Dermis blood vessel endothelial cell (primary cell): ENCODE measurements around the gene CCDC74A. TPM values are rescaled to one million over a fixed set of nuclear protein-coding genes. Genes with fewer than 3 reads are reported as not detected.
"Not testable (repeated sequence)": the region's sequence is repeated elsewhere in the genome, so short reads cannot be mapped to it uniquely, and the experiment has no call there.

Source experiments
- DNase-seq: peaks from one replicate; pipeline ENCODE4 v3.0.0; 2010
- total RNA-seq: library from RNA; depleted of rRNA; stranded (reverse); fragments of >200 nt; gene quantifications from 2 replicates; pipeline ENCODE4 v1.2.3, GENCODE V29; 2014

Gene CCDC74A
- total RNA-seq, 1 donor from 2014 or later = 2.2 TPM

DNA sequence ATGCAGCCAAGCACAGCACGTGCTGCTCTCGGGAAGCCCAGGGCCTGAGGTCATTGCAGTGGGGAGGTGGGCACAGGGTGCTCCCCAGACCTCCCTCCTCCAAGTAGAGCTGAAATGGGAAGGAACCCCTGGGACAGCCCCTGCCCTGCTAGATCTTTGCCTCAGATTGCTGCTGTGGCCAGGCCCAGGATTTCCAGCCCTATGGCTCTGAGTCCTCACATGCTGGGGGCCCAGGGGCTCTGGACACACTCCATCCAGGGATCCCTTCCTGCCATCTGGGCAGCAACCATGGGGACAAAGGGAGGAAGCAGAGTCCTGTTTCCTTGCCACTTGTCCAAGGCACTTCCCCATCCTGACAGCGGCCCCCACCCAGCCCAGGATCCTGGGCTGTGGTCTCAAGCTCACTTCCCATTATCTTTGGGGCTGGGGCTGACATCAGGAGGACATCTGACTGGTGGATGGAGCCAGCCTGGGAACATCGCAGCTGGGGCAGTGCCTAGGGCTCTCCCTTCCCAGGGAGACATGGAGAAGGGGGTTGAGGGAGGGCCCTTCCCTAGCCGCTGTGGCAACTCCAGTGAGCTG, 2.3 kb downstream of the CCDC74A start:
- not testable (repeated sequence) for DNase-seq

DNA sequence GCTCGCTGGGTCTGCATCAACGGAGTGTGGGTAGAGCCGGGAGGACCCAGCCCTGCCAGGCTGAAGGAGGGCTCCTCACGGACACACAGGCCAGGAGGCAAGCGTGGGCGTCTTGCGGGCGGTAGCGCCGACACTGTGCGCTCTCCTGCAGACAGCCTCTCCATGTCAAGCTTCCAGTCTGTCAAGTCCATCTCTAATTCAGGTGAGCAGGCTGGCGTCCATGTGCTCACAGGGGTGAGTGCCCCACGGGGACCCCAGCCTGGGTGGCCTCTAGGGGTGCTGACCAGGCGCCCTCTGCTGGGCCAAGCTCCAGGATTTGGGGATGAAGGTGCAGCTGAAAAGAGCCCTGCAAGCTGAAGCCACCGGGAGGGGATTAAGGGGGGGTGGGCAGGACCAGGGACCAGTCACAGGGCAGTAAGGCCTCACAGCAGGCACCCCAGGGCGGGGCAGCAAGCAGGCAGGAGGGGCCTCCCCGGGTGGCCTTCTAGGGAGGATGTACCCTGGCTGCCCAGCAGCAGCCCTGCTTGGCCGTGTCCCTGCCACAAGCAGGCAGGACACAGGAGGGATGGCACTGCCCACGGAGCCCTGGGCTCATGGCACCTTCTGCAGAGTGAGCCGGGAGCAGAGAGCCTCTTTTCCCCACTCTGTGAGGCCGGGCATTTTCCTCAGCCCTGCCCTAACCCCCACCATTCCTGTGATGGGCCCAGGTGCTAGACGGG, 3.1 kb downstream of the CCDC74A start:
- DNase-seq = not testable (repeated sequence)

DNA sequence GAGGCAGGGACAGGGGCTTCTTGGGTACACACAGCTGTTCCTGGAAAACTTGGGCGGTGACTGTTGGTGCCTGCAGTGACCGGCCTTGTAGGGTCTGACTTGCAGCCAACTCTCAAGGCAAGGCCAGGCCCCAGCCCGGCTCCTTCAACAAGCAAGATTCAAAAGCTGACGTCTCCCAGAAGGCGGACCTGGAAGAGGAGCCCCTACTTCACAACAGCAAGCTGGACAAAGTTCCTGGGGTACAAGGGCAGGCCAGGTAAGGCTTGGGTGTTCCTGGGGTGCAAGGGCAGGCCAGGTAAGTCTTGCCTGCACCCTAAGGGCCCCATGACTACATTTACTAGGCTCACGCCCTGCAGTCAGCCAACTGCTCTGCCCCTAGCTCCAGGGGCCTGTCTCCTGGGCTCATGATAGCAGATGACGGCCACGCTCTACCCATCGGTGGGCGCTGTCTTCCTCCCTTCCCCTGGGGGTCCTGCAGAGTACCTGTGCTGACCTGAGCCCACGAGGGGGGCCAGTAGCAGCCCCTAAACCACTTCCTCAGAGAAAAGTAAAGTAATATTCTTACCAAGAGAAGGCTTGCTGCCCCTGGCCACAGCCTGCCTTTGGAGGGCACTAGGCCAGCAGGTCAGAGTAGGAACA, 4.0 kb downstream of the CCDC74A start:
- not testable (repeated sequence) for DNase-seq

DNA sequence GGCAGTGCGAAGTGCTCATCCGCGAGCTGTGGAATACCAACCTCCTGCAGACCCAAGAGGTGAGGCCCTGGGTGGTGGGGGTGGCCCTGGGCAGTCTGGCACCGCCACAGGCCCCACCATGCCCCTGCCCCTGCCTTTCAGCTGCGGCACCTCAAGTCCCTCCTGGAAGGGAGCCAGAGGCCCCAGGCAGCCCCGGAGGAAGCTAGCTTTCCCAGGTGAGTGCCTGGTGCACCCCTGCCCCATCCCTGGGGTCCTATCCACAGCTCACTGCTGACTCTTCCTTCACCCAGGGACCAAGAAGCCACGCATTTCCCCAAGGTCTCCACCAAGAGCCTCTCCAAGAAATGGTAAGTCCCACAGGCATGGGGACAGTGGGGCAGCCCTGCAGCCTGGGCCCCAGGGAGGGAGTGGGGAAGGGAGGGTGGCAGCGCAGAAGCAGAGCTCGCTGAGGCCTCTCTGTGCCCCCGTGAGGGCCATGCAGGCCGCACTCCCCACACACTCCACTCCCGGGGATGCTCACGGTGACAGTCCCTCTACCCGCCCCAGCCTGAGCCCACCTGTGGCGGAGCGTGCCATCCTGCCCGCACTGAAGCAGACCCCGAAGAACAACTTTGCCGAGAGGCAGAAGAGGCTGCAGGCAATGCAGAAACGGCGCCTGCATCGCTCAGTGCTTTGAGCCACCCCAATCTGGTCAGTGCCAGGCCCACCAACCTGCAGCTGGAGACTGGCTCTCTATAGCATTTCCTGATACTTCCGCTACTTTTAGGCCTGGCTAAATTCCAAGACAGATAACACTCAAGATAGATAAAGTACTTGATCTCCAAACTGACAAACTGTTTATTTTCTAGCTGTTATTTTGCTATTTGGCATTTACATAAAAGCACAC, 5.3 kb downstream of the CCDC74A start:
- DNase-seq = not testable (repeated sequence)

DNA sequence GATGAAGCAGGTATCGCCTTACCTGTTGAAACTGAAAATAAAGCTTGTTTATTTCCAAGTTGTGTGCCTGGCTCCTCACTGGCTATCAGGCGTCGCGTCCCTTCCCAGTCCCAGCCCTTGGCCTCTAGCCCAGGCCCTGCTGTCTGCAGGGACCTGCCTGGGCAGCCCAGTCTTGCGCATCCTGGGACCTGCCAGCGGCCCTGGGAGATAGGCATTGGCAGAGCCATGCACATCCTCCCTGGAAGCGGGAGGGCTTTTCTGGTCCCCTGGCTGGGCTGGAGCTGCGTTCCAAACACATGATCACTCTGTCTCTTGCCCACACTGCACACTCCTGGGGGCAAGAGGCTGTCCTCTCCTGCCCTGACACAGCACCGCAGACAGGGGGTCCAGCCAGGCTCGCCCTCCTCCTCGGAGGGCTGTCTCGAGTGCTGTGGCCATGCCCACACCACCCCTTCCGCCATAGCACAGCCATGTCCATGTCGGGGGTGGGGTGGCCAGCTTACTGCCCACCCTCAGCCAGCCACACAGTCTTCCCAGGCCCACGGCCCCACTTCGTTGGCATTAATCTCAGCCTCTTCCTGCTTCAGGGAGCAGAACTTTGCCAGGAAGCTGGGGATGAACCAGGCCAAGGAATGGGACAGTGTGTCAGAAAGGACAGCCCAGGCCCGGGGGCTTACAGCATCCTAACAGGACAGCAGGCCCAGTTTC, 6.1 kb downstream of the CCDC74A start:
- not testable (repeated sequence) for DNase-seq

DNA sequence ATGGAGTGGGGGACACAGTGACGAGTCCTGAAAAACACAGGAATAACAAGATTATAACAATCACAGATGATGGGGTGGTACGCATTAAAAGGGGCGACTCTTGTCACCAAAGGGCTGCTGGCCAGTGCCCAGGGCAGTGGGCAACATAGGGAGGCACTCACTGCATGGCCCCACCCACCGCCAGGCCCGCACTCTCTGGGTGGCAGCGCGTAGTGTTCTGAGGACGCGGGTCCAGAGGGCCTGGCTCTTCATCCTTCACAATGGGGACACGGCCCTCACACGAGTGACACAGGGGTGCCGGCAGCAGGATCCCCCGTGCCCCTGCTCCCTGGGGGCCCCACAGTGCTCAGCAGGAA, 6.6 kb downstream of the CCDC74A start:
- not testable (repeated sequence) for DNase-seq

DNA sequence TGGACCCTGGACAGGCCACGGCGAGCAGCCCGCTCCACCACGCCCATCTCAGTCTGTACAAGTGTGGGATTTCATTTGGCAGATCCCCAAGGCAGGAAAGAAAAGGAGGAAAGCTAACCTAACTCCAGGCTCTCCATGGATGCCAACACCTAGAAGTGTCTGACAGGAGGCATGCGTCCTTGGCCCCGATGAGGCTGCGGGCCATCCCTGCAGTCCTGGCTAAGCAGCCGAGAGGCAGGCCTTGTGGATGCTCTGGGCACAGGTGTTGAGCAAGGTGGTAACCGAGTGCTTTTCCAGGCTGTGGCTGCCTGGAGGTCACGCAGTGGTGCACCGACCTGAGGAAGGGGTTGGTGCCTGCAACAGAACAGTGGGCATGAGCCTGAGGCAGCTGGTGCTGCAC, 7.3 kb downstream of the CCDC74A start:
- DNase-seq = not testable (repeated sequence)

DNA sequence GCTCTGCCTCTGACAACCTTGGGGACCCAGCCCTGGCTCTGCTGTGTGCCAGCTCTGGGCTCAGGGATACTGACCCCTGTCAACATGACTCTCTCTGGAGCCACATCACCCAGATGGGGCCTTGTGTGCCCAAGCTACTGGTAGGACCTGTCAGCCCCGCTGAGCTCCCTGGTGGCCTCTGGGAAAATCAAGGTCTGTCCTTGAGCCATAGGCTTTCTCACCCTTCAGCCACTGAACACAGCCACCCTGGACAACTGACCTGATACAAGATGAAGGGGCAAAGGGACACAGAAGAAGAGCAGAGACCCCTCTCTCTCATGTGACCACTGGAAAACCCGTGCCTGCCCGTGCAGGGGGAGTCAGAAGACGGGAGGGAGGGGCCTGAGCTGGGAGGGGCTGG, 7.8 kb downstream of the CCDC74A start:
- no peak for DNase-seq

DNA sequence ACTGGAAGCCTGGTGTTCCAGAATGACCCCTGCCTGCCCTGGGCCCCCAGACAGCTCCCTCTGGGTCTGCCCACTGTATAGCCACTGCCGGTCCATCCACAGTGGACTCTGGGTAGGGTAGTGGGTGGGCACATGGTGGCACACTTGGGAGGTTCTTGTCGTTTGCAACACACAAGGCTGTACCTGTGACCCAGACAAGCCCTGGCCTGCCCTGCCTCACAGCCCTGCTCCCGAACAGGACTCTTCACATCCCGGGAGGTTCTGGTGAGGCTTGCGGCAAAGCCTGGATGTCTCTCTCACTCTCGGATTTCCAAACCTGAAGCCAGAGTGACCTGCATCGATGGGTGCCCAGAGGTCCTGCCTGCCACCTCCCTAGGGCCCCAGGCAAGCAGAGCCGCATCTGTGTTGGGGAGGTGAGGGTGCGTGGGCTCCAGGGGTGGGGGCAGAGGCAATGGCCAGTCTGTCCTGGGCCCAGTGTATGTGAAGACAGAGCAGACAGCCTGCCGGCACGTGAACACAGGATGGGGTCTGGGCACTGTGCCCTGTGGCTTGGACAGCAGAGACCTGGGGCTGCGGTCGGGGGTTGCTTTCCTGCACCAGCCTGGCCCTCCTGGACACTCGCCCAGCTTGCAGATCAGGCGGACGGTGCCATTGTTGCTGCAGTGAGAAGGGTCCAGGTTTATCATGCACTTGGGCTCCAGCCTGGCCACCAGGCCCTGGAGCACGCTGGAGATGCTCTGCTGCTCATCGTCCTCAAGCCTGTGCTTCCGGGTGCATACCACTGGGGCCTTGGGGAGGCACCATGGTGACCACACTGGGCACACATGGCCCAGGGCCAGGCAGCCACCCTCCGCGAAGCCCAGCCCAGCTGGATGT, 8.5 kb downstream of the CCDC74A start:
- DNase-seq = not testable (repeated sequence)

DNA sequence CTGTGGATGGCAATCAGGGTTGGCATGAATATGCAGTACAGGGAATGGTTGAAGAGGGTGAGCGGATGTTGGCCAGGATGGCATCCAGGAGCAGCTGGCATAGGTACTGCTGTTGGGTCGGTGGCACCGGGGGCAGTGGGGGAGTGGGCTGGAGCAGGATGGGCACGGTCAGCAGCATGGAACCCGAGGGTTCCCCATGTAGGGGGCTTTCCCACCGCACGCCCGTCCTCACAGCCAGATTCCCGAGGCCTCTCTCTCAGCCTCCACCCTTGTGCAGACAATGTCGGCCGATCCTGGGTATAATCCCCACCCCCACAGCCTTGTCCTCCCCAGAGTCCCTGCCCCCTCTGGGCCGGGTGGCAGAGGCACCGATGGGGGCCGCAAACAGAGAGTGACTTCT, 9.2 kb downstream of the CCDC74A start:
- not testable (repeated sequence) for DNase-seq

DNA sequence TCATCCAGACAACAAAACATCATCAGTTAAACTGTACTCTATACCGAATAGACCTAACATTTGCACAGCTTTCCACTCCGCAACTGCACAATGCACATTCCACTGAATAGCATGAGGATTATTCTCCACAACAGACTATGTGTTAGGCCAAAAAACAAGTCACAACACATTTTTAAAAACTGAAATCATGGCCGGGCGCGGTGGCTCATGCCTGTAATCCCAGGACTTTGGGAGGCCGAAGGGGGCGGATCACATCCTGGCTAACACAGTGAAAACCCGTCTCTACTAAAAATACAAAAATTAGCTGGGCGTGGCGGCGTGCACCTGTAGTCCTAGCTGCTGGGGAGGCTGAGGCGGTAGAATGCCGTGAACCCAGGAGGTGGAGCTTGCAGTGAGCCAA, 11.2 kb downstream of the CCDC74A start:
- not testable (repeated sequence) for DNase-seq

DNA sequence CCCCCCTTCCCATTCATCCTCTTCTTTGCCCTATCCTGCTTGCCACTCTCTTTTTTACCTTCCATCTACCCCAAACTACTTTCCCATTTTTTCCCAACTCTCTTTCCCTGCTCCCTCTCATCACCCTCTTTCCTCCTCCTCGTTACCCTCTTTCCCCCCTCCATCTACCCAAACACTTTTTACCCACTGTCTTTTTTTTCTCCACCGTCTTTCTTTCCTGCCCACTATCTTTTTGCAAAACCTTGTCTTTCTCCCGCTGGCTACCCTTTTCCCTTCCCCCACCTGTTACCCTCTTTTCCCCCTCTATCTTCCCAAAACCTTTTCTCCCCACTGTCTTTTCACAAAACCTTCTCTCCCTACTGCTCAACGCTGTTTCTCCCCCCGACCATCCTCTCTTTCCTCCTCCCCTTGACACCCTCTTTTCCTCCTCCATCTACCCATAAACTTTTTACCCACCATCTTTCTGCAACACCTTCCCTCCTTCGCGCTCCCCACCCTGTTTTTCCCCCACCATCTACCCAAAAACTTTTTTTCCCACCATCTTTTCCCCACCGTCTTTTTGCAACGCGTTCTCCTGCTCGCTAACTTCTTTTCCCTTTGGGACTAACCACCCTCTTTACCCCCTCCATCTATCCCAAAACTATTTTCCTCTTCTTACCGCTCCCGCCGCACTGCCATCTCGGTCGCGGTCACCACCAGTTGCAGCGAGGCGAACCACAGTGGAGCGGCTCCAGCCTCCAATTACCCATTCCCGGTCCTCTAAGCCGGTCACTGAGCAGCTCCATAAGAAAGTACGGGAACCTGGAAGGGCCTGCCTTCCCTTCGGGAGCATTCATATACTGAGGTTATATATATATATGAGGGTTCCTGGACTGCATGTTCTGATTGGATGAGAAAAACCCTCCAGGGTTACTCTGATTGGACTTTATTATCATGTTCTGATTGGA, 15.0 kb downstream of the CCDC74A start:
- no peak for DNase-seq

DNA sequence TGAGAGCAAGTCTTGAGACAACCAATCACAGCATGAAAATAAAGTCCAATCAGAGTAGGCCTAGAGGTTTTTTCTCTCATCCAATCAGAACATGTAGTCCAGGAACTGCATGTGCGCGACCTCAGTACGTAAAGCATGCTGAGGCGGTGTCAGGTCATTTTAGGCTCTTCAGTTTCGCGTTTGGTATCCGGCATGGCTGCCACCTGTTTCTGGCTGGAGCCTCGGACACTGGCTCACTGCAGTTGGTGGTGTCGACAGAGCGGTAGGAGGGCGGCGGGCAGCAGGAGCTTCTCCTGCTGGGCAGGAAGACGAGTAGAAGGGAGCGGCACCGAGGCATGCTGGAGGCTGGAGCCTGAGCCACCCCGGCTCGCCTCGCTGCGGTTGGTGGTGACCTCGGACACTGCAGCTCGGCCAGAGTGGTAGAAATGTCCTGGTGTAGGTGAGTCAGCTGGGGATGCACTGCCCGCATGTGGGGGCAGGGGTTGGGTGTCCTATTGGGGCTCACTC, 15.8 kb downstream of the CCDC74A start:
- DNase-seq = no peak

DNA sequence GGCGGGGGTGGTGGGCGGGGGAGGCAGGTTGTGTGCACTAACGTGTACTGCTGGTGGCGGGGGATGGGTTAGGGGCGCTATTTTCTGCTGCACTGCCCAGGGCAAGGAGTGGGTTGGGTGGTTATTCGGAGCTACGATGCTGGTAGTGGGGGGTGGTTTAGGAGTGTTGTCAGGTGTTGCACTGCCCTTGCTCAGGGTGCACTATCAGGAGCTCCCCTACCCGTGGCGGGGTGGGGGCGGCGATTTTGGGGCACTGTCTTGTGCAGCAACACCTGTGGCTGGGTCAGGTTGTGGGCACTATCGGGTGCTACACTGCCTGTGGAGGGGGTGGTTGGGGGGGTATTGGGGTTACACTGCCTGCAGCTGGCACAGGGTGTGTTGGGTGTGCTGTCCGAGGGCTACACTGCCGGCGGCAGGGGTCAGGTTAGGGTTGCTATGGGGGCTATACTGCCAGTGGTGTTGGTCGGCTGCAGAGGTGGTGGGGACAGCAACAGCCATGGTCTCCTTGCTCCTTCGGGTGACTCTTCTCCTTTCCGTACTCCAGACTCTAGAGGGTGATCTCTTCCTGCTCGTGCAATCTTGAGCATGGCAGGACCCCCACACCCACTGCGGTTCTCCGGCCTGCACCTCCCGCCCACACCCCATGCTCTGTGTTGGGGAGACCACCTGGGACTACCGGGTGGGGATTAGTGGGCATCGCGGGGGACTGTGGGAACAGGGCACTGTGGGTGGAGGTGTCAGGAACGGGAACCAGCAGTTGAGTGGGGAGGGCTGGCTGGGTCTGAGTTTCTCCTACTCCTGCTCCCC, 16.5 kb downstream of the CCDC74A start:
- DNase-seq = not testable (repeated sequence)

DNA sequence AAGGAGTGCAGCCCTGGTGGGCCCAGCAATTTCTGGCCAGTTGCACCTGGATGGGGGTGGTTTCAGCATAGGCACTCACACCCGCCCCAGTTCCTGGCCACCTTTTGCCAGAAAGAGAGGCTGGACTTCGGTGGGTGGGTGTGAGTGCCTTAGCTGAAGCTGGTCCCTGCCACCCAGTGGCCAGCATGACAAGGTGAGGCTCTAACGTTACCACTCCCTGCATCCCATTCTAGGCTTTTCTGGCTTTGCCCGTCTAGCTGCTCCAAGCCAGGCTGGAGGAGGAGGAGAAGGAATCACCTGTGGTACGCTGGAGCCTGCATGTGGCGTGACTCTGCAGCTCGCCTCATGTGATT, 17.1 kb downstream of the CCDC74A start:
- not testable (repeated sequence) for DNase-seq

DNA sequence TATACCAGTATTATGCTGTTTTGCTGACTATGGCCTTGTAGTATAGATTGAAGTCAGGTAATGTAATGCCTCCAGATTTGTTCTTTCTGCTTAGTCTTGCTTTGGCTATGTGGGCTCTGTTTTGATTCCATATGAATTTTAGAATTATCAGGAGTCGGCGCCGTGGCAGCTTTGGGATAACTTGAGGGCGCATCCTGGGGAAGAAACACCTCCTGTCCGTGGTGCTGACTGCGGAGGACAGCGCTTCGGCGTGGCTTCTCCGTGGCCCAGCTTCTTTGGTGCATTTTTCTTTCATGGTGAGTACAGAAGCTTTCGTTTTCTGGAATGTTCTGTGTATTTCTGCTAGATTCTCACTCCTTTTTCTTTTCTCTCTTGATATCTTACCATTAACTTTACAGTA, 25.2 kb downstream of the CCDC74A start:
- DNase-seq = no peak

DNA sequence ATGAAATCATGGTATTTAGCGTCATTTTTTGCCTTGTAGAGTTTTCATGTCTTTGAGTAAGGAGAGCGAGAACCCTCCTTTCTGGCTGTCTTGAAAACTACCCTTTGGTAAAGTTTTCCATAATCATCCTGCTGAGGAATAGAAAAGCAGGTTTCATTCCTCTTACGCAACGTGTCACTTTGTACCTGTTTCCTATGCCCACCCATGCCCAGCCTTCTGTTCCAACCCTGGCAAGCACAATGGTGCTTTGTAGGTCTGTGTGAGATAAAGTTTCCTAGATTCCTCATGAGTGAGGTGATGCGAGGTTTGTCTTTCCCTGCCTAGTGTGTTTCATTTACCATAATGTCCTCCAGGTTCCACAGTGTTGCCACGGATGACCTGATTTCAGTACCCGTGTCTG, 29.3 kb downstream of the CCDC74A start:
- no peak for DNase-seq

DNA sequence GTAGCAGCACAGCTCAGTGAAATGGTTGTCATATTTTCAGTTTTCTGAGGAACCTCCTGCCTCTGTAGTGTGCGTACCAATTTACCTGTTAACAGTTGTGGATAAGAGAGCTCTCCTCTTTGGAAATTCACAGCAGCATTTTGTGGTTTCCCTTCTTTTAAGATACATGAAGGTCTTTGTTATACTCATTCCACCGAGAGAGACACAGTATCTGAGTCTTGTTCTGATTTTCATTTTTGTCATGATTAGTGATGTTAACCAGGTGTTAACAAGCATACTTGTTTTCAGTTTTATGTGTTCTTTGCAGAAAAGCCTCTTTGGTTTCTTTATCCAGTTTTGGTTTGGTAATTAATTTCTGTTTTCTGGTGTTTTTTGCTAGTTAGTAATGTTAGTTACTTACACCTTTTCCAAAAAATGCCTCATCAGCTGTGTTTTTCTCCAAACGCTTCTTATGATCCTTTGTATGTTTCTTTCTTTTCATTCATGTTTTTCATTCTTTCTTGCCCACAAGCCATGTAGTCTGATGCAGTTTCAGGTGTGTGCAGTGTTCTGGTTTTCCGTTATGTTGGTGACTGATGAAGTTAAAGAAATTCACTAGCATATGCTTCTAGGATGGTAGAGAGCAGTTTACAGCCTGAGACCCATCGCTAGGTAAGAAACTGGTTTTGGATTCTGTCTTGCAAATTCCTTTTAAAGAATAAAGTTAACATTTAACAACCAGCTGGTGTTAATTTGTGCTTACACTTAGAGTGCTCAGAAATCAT, 30.1 kb downstream of the CCDC74A start:
- DNase-seq = no peak
